ENCODE results near the gene MUC20. TPM values are rescaled to one million over a fixed set of nuclear protein-coding genes. Genes with fewer than 3 reads are reported as not detected.
"Not testable (repeated sequence)": the region's sequence is repeated elsewhere in the genome, so short reads cannot be mapped to it uniquely, and the experiment has no call there.

The MUC20 gene
- total RNA-seq, 1 donor from 2014 or later, result 2.3 TPM

- H3K36me3 Mint-ChIP-seq (ENCODE audit: low read depth), result peaks cover 18% of the 10 kb centered on the region
- no peak overlapping the region for H3K4me3 Mint-ChIP-seq
- H3K27ac Mint-ChIP-seq (ENCODE audit: unreplicated experiment), result no peak overlapping the region
- H3K27me3 Mint-ChIP-seq (ENCODE audit: low read depth), result peaks cover 5% of the 10 kb centered on the region
- peaks cover 3% of the 10 kb centered on the region for H3K9me3 Mint-ChIP-seq
- no peaks in the 10 kb centered on the region for H3K4me1 Mint-ChIP-seq
- no peak for DNase-seq (ENCODE audit: low read depth, low spot score)
- no peak for TF ChIP-seq CTCF (conservative IDR thresholded peaks at IDR 0.05)
These were observed 11.1 kb upstream of the MUC20 start for GRCh38 chr3:195709676-195710085.

GRCh38 chr3:195710126-195710905 is 10.5 kb upstream of the MUC20 start:
- H3K4me1 Mint-ChIP-seq; H3K4me3 Mint-ChIP-seq; H3K9me3 Mint-ChIP-seq; DNase-seq (ENCODE audit: low read depth, low spot score); H3K27ac Mint-ChIP-seq (ENCODE audit: unreplicated experiment): not testable (repeated sequence)
- H3K36me3 Mint-ChIP-seq (ENCODE audit: low read depth), result peaks cover 24% of the 10 kb centered on the region
- H3K27me3 Mint-ChIP-seq (ENCODE audit: low read depth), result peaks cover 11% of the 10 kb centered on the region

- peaks cover 17% of the 10 kb centered on the region for H3K27me3 Mint-ChIP-seq (ENCODE audit: low read depth)
- not testable (repeated sequence) for H3K4me3 Mint-ChIP-seq; H3K9me3 Mint-ChIP-seq; H3K27ac Mint-ChIP-seq (ENCODE audit: unreplicated experiment); H3K4me1 Mint-ChIP-seq; DNase-seq (ENCODE audit: low read depth, low spot score)
- H3K36me3 Mint-ChIP-seq (ENCODE audit: low read depth), result peaks cover 30% of the 10 kb centered on the region
These were observed 9.5 kb upstream of the MUC20 start for GRCh38 chr3:195711091-195711812.

- H3K4me3 Mint-ChIP-seq, result no peak overlapping the region
- no peak for DNase-seq (ENCODE audit: low read depth, low spot score)
- peaks cover 4% of the 10 kb centered on the region for H3K4me1 Mint-ChIP-seq
- H3K36me3 Mint-ChIP-seq (ENCODE audit: low read depth), result peaks cover 30% of the 10 kb centered on the region
- no peak for TF ChIP-seq CTCF (conservative IDR thresholded peaks at IDR 0.05)
- H3K27me3 Mint-ChIP-seq (ENCODE audit: low read depth), result peaks cover 22% of the 10 kb centered on the region
- peaks cover 7% of the 10 kb centered on the region for H3K9me3 Mint-ChIP-seq
- peak overlapping the region; percentile 63 for H3K27ac Mint-ChIP-seq (ENCODE audit: unreplicated experiment)
These were observed 8.8 kb upstream of the MUC20 start for GRCh38 chr3:195711813-195712534.

- H3K4me3 Mint-ChIP-seq; H3K27ac Mint-ChIP-seq (ENCODE audit: unreplicated experiment); DNase-seq (ENCODE audit: low read depth, low spot score); H3K4me1 Mint-ChIP-seq; H3K9me3 Mint-ChIP-seq: not testable (repeated sequence)
- H3K27me3 Mint-ChIP-seq (ENCODE audit: low read depth), result peaks cover 28% of the 10 kb centered on the region
- H3K36me3 Mint-ChIP-seq (ENCODE audit: low read depth), result peaks cover 30% of the 10 kb centered on the region
These were observed 8.3 kb upstream of the MUC20 start for GRCh38 chr3:195712535-195712910.

- Mint-ChIP-seq H3K4me1 (peaks cover 14% of the 10 kb centered on the region), H3K36me3 (ENCODE audit: low read depth) (peaks cover 30% of the 10 kb centered on the region), H3K27me3 (ENCODE audit: low read depth) (peaks cover 33% of the 10 kb centered on the region)
- not testable (repeated sequence) for H3K9me3 Mint-ChIP-seq; H3K4me3 Mint-ChIP-seq; DNase-seq (ENCODE audit: low read depth, low spot score); H3K27ac Mint-ChIP-seq (ENCODE audit: unreplicated experiment)
These were observed 7.6 kb upstream of the MUC20 start for GRCh38 chr3:195713150-195713549.

GRCh38 chr3:195714380-195715011 is 6.3 kb upstream of the MUC20 start:
- H3K4me1 Mint-ChIP-seq, result peaks cover 26% of the 10 kb centered on the region
- H3K36me3 Mint-ChIP-seq (ENCODE audit: low read depth), result peaks cover 23% of the 10 kb centered on the region
- DNase-seq (ENCODE audit: low read depth, low spot score), result no peak
- no peak overlapping the region for H3K4me3 Mint-ChIP-seq
- H3K27me3 Mint-ChIP-seq (ENCODE audit: low read depth), result peaks cover 39% of the 10 kb centered on the region
- H3K27ac Mint-ChIP-seq (ENCODE audit: unreplicated experiment), result no peak overlapping the region
- peaks cover 7% of the 10 kb centered on the region for H3K9me3 Mint-ChIP-seq
- TF ChIP-seq CTCF (conservative IDR thresholded peaks at IDR 0.05), result no peak

Measured in neural crest cell (in vitro differentiated cells).